H1 (cell line): ENCODE measurements around the gene KIF23. TPM values are rescaled to one million over a fixed set of nuclear protein-coding genes. Genes with fewer than 3 reads are reported as not detected.

Experiments used
- CTCF ChIA-PET: fragments of 300-600 bp; sonication (Branson Sonifier 250); formaldehyde crosslinking; loops from one replicate; lab custom pipeline; 2021; ENCODE audit not compliant: partially characterized antibody; lab: Charles Lee
- POLR2A ChIA-PET: fragments of 300-600 bp; sonication (Branson Sonifier 250); formaldehyde crosslinking; loops from one replicate; lab custom pipeline; 2021; ENCODE audit warnings: inconsistent platforms; ENCODE audit not compliant: partially characterized antibody; lab: Charles Lee
- DNase-seq, 2 experiments: peaks; one replicate each; pipeline versions ENCODE4 v3.0.0 to v3.0.0-alpha.2; 2010 to 2022; ENCODE audit warnings: low spot score in 2 of 2, low read depth in 1 of 2, mixed read lengths in 1 of 2
- FAIRE-seq: peaks from 2 replicates; lab custom pipeline; 2011; peaks lifted over from hg19 to GRCh38; lab: Jason Lieb, UNC
- H2AFZ ChIP-seq: 2 replicates; pipeline ENCODE4 v1.8.1; 2012; ENCODE audit warnings: low read length, inconsistent platforms
- H2AK5ac ChIP-seq: 2 replicates; pipeline ENCODE4 v1.6.1; 2013; ENCODE audit warnings: low read depth, low read length
- H2BK120ac ChIP-seq: replicated peaks from 2 replicates; pipeline ENCODE3; 2013; ENCODE audit warnings: low read depth, low read length, inconsistent platforms
- H2BK12ac ChIP-seq: 2 replicates; pipeline ENCODE4 v1.6.1; 2013; ENCODE audit warnings: low read depth, low read length
- H2BK15ac ChIP-seq: 2 replicates; pipeline ENCODE4 v1.6.1; 2013; ENCODE audit warnings: low read length
- H2BK20ac ChIP-seq: 2 replicates; pipeline ENCODE4 v1.6.1; 2013; ENCODE audit warnings: low read length
- H2BK5ac ChIP-seq: 2 replicates; pipeline ENCODE4 v1.6.1; 2013; ENCODE audit warnings: low read depth, low read length
- H3K14ac ChIP-seq: 2 replicates; pipeline ENCODE4 v1.6.1; 2013; ENCODE audit warnings: inconsistent platforms; ENCODE audit not compliant: insufficient read length
- H3K18ac ChIP-seq: 2 replicates; pipeline ENCODE4 v1.6.1; 2013; ENCODE audit warnings: low read length; ENCODE audit errors: extremely low read depth
- H3K23ac ChIP-seq: 2 replicates; pipeline ENCODE4 v1.6.1; 2013; ENCODE audit warnings: inconsistent platforms; ENCODE audit not compliant: insufficient read length
- H3K23me2 ChIP-seq: 2 replicates; pipeline ENCODE4 v1.6.1; 2013; ENCODE audit warnings: low read depth, low read length
- H3K27ac ChIP-seq: 2 replicates; pipeline ENCODE4 v1.6.1; 2011; ENCODE audit warnings: low read depth, low read length, inconsistent platforms
- H3K27me3 ChIP-seq, 4 experiments: replicated peaks in 1 of 4; 1 replicate in 1 of 4; 2 replicates in 3 of 4; pipeline versions ENCODE4 v1.6.1 to v1.8.1; 2011 to 2013; ENCODE audit warnings: low read length in 3 of 4, mild to moderate bottlenecking in 3 of 4, inconsistent platforms in 2 of 4, mixed read lengths in 2 of 4, moderate library complexity in 1 of 4; ENCODE audit not compliant: control insufficient read depth in 3 of 4, insufficient read depth in 3 of 4; ENCODE audit errors: extremely low read depth in 1 of 4
- H3K36me3 ChIP-seq, 4 experiments: 2 replicates each; pipeline versions ENCODE4 v1.6.1 to v1.8.1; 2011 to 2013; ENCODE audit warnings: mild to moderate bottlenecking in 4 of 4, low read length in 3 of 4, moderate library complexity in 2 of 4, control low read depth in 1 of 4, inconsistent platforms in 1 of 4; ENCODE audit not compliant: insufficient read depth in 4 of 4, control insufficient read depth in 2 of 4
- H3K4ac ChIP-seq: replicated peaks from 2 replicates; pipeline ENCODE3; 2013; ENCODE audit warnings: low read length, low read depth, mixed read lengths, inconsistent platforms; ENCODE audit not compliant: insufficient read length
- H3K4me1 ChIP-seq, 4 experiments: replicated peaks in 1 of 4; 1 replicate in 1 of 4; 2 replicates in 3 of 4; pipeline versions ENCODE4 v1.6.1 to v1.8.1; 2011 to 2013; ENCODE audit warnings: low read length in 3 of 4, inconsistent platforms in 2 of 4, mixed read lengths in 1 of 4; ENCODE audit not compliant: insufficient read depth in 4 of 4, control insufficient read depth in 3 of 4
- H3K4me2 ChIP-seq, 2 experiments: 2 replicates each; pipeline versions ENCODE4 v1.6.1 to v1.8.1; 2011 to 2013; ENCODE audit warnings: low read depth in 2 of 2, low read length in 2 of 2, control low read depth in 1 of 2, inconsistent platforms in 1 of 2, mild to moderate bottlenecking in 1 of 2; ENCODE audit not compliant: insufficient read depth in 1 of 2
- H3K4me3 ChIP-seq, 4 experiments: fragments of 200-600, 300-600 bp in 1 of 4; sonication (generic), shearing (Covaris generic), sonication (Bioruptor Twin) in 1 of 4; 2 replicates each; pipeline versions ENCODE4 v1.5.1 to v1.8.1; 2011 to 2016; ENCODE audit warnings: low read length in 4 of 4, low read depth in 3 of 4, control low read depth in 2 of 4, inconsistent platforms in 2 of 4, mild to moderate bottlenecking in 2 of 4, mixed read lengths in 1 of 4, moderate library complexity in 1 of 4; ENCODE audit not compliant: insufficient read depth in 2 of 4; ENCODE audit errors: extremely low read depth in 1 of 4
- H3K56ac ChIP-seq: replicated peaks from 2 replicates; pipeline ENCODE3; 2013; ENCODE audit warnings: low read depth, mild to moderate bottlenecking, mixed read lengths, low read length, inconsistent platforms; ENCODE audit not compliant: insufficient read length
- H3K79me1 ChIP-seq: 2 replicates; pipeline ENCODE4 v1.6.1; 2013; ENCODE audit warnings: low read depth, low read length, control low read depth
- H3K79me2 ChIP-seq, 2 experiments: 2 replicates each; pipeline versions ENCODE4 v1.6.1 to v1.8.1; 2012 to 2013; ENCODE audit warnings: low read length in 2 of 2, mild to moderate bottlenecking in 2 of 2, inconsistent platforms in 1 of 2; ENCODE audit not compliant: insufficient read depth in 2 of 2, control insufficient read depth in 1 of 2
- H3K9ac ChIP-seq, 4 experiments: replicated peaks in 1 of 4; 1 replicate in 1 of 4; 2 replicates in 3 of 4; pipeline versions ENCODE4 v1.6.1 to v1.8.1; 2011 to 2013; ENCODE audit warnings: low read depth in 3 of 4, low read length in 3 of 4, control low read depth in 2 of 4, mild to moderate bottlenecking in 2 of 4, moderate library complexity in 2 of 4, inconsistent platforms in 1 of 4; ENCODE audit errors: extremely low read depth in 1 of 4
- H3K9me3 ChIP-seq, 2 experiments: 2 replicates each; pipeline versions ENCODE4 v1.6.1 to v1.8.1; 2012 to 2013; ENCODE audit warnings: mild to moderate bottlenecking in 2 of 2, moderate library complexity in 2 of 2, control low read depth in 1 of 2, inconsistent platforms in 1 of 2, low read depth in 1 of 2, low read length in 1 of 2, mixed read lengths in 1 of 2; ENCODE audit not compliant: insufficient read depth in 2 of 2
- H4K20me1 ChIP-seq, 2 experiments: replicated peaks in 1 of 2; 2 replicates each; pipeline versions ENCODE3 to v1.8.1; 2011 to 2013; ENCODE audit warnings: inconsistent platforms in 2 of 2, low read length in 2 of 2, mild to moderate bottlenecking in 1 of 2; ENCODE audit not compliant: insufficient read depth in 2 of 2, control insufficient read depth in 1 of 2
- H4K5ac ChIP-seq: 2 replicates; pipeline ENCODE4 v1.6.1; 2013; ENCODE audit warnings: low read length, low read depth, mixed read lengths, inconsistent platforms; ENCODE audit not compliant: insufficient read length
- H4K8ac ChIP-seq: 2 replicates; pipeline ENCODE4 v1.8.0; 2013; ENCODE audit warnings: mild to moderate bottlenecking, moderate library complexity, low read length, inconsistent platforms; ENCODE audit not compliant: insufficient read depth; ENCODE audit errors: extremely low read depth
- H4K91ac ChIP-seq: replicated peaks from 2 replicates; pipeline ENCODE3; 2013; ENCODE audit warnings: low read length, mixed read lengths, inconsistent platforms; ENCODE audit not compliant: insufficient read length
- CHD1 ChIP-seq: IDR thresholded peaks from 2 replicates; pipeline ENCODE4 v1.6.1; 2012; ENCODE audit warnings: low read depth, low read length, improper control_type of control experiment
- KDM1A ChIP-seq: fragments of 200-600, 300-600 bp; sonication (generic); IDR thresholded peaks from 2 replicates; pipeline ENCODE4 v1.7.1; 2016; ENCODE audit warnings: mild to moderate bottlenecking, low read length, borderline replicate concordance
- WGBS, 2 experiments: shearing (Covaris generic) in 1 of 2; methylation state at CpG; one replicate each; pipeline versions ENCODE4 v1.1.6 to v1.1.7; 2013 to 2015; ENCODE audit warnings: low lambda C conversion rate in 2 of 2, mixed read lengths in 2 of 2, inconsistent platforms in 1 of 2, low coverage in 1 of 2, missing lambda C conversion rate in 1 of 2; ENCODE audit not compliant: insufficient replicate concordance in 2 of 2, insufficient coverage in 1 of 2, insufficient read length in 1 of 2; ENCODE audit errors: extremely low coverage in 1 of 2, missing lambda C conversion rate in 1 of 2; 5-methylcytosine and 5-hydroxymethylcytosine counted together
- polyA plus RNA-seq, 7 experiments: library from polyadenylated mRNA; depleted of rRNA in 3 of 7; stranded (reverse) in 5 of 7; unstranded in 2 of 7; fragments of >200 nt in 5 of 7; fragments of 200-250 nt in 2 of 7; gene quantifications; 1 replicate in 5 of 7; 2 replicates in 1 of 7; 4 replicates in 1 of 7; pipeline versions ENCODE4 v1.2.1 to v1.2.3, GENCODE V29; 2011 to 2013; ENCODE audit warnings: missing spikeins in 2 of 7, mixed read lengths in 2 of 7
- total RNA-seq: library from RNA; stranded (reverse); fragmentation: NEBNext Ultra II Directional; extraction: Animal tissue kit (Norgen Biotek cat#: 25700); gene quantifications from 2 replicates; pipeline ENCODE4 v1.2.1, GENCODE V29; 2021

The KIF23 gene
- total and polyA plus RNA-seq, 2 of the 8 experiments (the other 6 are each of a cell fraction or from before 2014, with no cell fraction given): 26.2 to 77.4 TPM

DNA sequence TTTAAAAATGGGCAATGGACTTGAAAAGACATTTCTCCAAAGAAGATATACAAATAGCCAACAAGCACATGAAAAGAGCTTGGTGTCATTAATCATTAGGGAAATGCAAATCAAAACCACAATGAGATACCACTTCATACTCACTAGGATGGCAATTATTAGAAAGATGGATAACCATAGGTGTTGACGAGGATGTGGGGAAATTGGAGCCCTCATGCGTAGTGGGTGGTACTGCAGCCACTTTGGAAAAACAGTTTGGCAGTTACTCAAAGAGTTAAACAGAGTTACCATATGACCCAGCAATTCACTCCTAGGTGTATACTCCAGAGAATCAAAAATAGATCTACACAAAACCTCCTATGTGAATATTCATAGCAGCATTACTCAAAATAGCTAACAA is 65.8 kb downstream of the KIF23 start:
- no peak overlapping the region for H2AK5ac ChIP-seq
- no peaks in the 10 kb centered on the region for H3K79me2 ChIP-seq
- no peak overlapping the region for H3K23ac ChIP-seq
- H4K8ac ChIP-seq: no peak overlapping the region
- H2BK15ac ChIP-seq: no peak overlapping the region
- no peak overlapping the region for H3K9ac ChIP-seq
- H3K9me3 ChIP-seq: peaks cover 0 to 7% of the 10 kb centered on the region in 2 experiments; a peak in 2 of 4 replicates
- no peak overlapping the region for H4K5ac ChIP-seq
- CTCF ChIA-PET: interaction anchor here (1.1 to 6.0 kb wide), 6 partner anchors 8 to 1024 kb away, joined by 3 to 49 read pairs (median 9); no protein-coding TSS in a partner anchor
- H3K4me2 ChIP-seq: no peak overlapping the region
- H3K4me3 ChIP-seq: no peak overlapping the region
- H2BK12ac ChIP-seq: no peak overlapping the region
- FAIRE-seq (no peak), DNase-seq (no peak)
- 91% methylated on average over 2 of the region's 2 CpGs; no CpG with 5 or more reads in 1 of the 2 experiments for WGBS, 2 experiments
- H2BK5ac ChIP-seq: no peak overlapping the region
- TF ChIP-seq CHD1: no peak
- TF ChIP-seq KDM1A: peak; percentile 41; the same call in 1 of the 2 replicates
- H3K23me2 ChIP-seq: no peaks in the 10 kb centered on the region
- POLR2A ChIA-PET: no interaction called here
- H2AFZ ChIP-seq: no peak overlapping the region
- H3K27me3 ChIP-seq: no peaks in the 10 kb centered on the region
- no peak overlapping the region for H4K91ac ChIP-seq
- no peak overlapping the region for H2BK20ac ChIP-seq
- H3K27ac ChIP-seq: no peak overlapping the region
- H2BK120ac ChIP-seq: no peak overlapping the region
- H3K14ac ChIP-seq: no peak overlapping the region
- H3K18ac ChIP-seq: no peak overlapping the region
- no peaks in the 10 kb centered on the region for H3K36me3 ChIP-seq
- no peak overlapping the region for H3K4ac ChIP-seq
- H4K20me1 ChIP-seq: no peaks in the 10 kb centered on the region
- no peak overlapping the region for H3K56ac ChIP-seq
- no peaks in the 10 kb centered on the region; the same call in 1 of the 2 replicates for H3K79me1 ChIP-seq
- H3K4me1 ChIP-seq: no peaks in the 10 kb centered on the region
